HG03460 (cell line): ENCODE data around the gene SYNPR.

Source experiments
- ATAC-seq: cut with Tn5 transposase; IDR thresholded peaks from one replicate; pipeline ENCODE4 v1.9.1; 2021; ENCODE audit not compliant: unreplicated experiment

Gene SYNPR

GRCh38 chr3:63523100-63523499, 245.0 kb downstream of the SYNPR start:
- ATAC-seq = no peak

GRCh38 chr3:63528325-63529000, 250.4 kb downstream of the SYNPR start:
- no peak for ATAC-seq

- ATAC-seq = no peak
Measured at GRCh38 chr3:63532521-63532920, 254.4 kb downstream of the SYNPR start.

GRCh38 chr3:63538919-63539318, 260.8 kb downstream of the SYNPR start:
- no peak for ATAC-seq

GRCh38 chr3:63555767-63556166, 277.7 kb downstream of the SYNPR start:
- ATAC-seq = no peak

GRCh38 chr3:63556401-63556800, 278.3 kb downstream of the SYNPR start:
- ATAC-seq = no peak

- ATAC-seq = peak; percentile 81
Measured at GRCh38 chr3:63557912-63558311, 279.8 kb downstream of the SYNPR start.

- ATAC-seq = no peak
Measured at GRCh38 chr3:63559884-63560283, 281.8 kb downstream of the SYNPR start.

GRCh38 chr3:63561879-63562278, 283.8 kb downstream of the SYNPR start:
- ATAC-seq = no peak

- ATAC-seq = no peak
Measured at GRCh38 chr3:63562323-63562722, 284.2 kb downstream of the SYNPR start.

GRCh38 chr3:63563572-63563971, 285.5 kb downstream of the SYNPR start:
- no peak for ATAC-seq

- no peak for ATAC-seq
Measured at GRCh38 chr3:63565220-63565619, 287.1 kb downstream of the SYNPR start.

- no peak for ATAC-seq
Measured at GRCh38 chr3:63571682-63572081, 293.6 kb downstream of the SYNPR start.

- ATAC-seq = no peak
Measured at GRCh38 chr3:63576846-63577245, 298.7 kb downstream of the SYNPR start.

GRCh38 chr3:63578858-63579257, 300.8 kb downstream of the SYNPR start:
- no peak for ATAC-seq

- no peak for ATAC-seq
Measured at GRCh38 chr3:63580151-63580550, 302.0 kb downstream of the SYNPR start.

GRCh38 chr3:63582943-63583500, 304.9 kb downstream of the SYNPR start:
- ATAC-seq = no peak

GRCh38 chr3:63584681-63585080, 306.6 kb downstream of the SYNPR start:
- no peak for ATAC-seq

GRCh38 chr3:63585927-63586326, 307.8 kb downstream of the SYNPR start:
- no peak for ATAC-seq

- no peak for ATAC-seq
Measured at GRCh38 chr3:63588895-63589294, 310.8 kb downstream of the SYNPR start.

- no peak for ATAC-seq
Measured at GRCh38 chr3:63593779-63594178, 315.7 kb downstream of the SYNPR start.

- ATAC-seq = no peak
Measured at GRCh38 chr3:63595221-63595620, 317.1 kb downstream of the SYNPR start.

GRCh38 chr3:63597019-63597418, 318.9 kb downstream of the SYNPR start:
- no peak for ATAC-seq
